ENCODE results near the gene CCT6A. TPM values are rescaled to one million over a fixed set of nuclear protein-coding genes. Genes with fewer than 3 reads are reported as not detected.
A peak's percentile ranks its signal among the peaks of the same experiment; 100 is the strongest.
"Not testable (repeated sequence)": the region's sequence is repeated elsewhere in the genome, so short reads cannot be mapped to it uniquely, and the experiment has no call there.

Gene CCT6A
- total RNA-seq, 1 donor from 2014 or later, result 174 TPM

DNA sequence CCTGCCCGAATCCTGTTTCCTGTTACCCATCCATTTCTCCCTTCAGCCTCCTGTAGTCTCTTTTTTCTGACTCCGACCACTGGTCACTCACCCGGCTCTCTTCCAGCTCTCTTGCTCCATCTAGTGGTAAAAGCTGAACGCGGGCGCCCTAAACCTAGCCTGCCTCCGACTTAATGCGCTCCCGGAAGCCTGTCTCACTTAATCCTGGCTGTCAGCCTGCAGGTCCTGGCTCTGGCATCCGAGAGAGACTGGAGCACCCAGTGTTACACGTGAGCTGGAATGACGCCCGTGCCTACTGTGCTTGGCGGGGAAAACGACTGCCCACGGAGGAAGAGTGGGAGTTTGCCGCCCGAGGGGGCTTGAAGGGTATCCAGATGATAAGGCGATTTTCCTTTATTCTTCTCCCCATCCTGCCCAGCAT is 22.8 kb downstream of the CCT6A start:
- peaks cover 12% of the 10 kb centered on the region for H3K4me1 Mint-ChIP-seq (ENCODE audit: unreplicated experiment)
- TF ChIP-seq, protein P1, sequence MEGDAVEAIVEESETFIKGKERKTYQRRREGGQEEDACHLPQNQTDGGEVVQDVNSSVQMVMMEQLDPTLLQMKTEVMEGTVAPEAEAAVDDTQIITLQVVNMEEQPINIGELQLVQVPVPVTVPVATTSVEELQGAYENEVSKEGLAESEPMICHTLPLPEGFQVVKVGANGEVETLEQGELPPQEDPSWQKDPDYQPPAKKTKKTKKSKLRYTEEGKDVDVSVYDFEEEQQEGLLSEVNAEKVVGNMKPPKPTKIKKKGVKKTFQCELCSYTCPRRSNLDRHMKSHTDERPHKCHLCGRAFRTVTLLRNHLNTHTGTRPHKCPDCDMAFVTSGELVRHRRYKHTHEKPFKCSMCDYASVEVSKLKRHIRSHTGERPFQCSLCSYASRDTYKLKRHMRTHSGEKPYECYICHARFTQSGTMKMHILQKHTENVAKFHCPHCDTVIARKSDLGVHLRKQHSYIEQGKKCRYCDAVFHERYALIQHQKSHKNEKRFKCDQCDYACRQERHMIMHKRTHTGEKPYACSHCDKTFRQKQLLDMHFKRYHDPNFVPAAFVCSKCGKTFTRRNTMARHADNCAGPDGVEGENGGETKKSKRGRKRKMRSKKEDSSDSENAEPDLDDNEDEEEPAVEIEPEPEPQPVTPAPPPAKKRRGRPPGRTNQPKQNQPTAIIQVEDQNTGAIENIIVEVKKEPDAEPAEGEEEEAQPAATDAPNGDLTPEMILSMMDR (IDR thresholded peaks at IDR 0.05; ENCODE audit: unreplicated experiment), result peak; percentile 84
- H3K4me3 Mint-ChIP-seq (ENCODE audit: unreplicated experiment), result peak overlapping the region; percentile 56
- no peaks in the 10 kb centered on the region for H3K9me3 Mint-ChIP-seq (ENCODE audit: unreplicated experiment)
- H3K27ac Mint-ChIP-seq (ENCODE audit: unreplicated experiment), result no peak overlapping the region
- DNase-seq (ENCODE audit: low spot score), result peak; percentile 86
- H3K36me3 Mint-ChIP-seq (ENCODE audit: low read depth, unreplicated experiment), result peaks cover 17% of the 10 kb centered on the region
- H3K27me3 Mint-ChIP-seq (ENCODE audit: unreplicated experiment), result no peaks in the 10 kb centered on the region

GRCh38 chr7:56077681-56078080 is 26.1 kb downstream of the CCT6A start:
- DNase-seq (ENCODE audit: low spot score), result no peak
- Mint-ChIP-seq H3K27ac (ENCODE audit: unreplicated experiment) (no peak overlapping the region), H3K4me3 (ENCODE audit: unreplicated experiment) (no peak overlapping the region), H3K4me1 (ENCODE audit: unreplicated experiment) (peaks cover 25% of the 10 kb centered on the region), H3K9me3 (ENCODE audit: unreplicated experiment) (no peaks in the 10 kb centered on the region), H3K27me3 (ENCODE audit: unreplicated experiment) (peaks cover 2% of the 10 kb centered on the region), H3K36me3 (ENCODE audit: low read depth, unreplicated experiment) (peaks cover 12% of the 10 kb centered on the region)
- TF ChIP-seq, protein P1 (IDR thresholded peaks at IDR 0.05; ENCODE audit: unreplicated experiment), result no peak

DNA sequence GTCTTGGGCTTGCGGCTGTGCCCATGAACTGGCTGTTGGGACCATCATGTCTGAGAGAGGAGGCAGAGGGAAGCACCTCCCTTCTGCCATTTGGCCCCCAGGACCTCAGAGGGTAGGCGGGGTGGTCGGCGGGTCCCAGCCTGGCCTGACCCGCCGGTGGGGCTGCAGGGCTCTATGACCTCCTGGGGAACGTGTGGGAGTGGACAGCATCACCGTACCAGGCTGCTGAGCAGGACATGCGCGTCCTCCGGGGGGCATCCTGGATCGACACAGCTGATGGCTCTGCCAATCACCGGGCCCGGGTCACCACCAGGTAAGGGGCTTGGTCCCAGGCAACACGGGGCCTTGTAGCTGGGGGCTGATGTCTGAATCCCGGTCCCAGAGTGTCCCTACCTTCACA is 26.6 kb downstream of the CCT6A start:
- TF ChIP-seq, protein P1 (IDR thresholded peaks at IDR 0.05; ENCODE audit: unreplicated experiment), result no peak
- no peak for DNase-seq (ENCODE audit: low spot score)
- H3K36me3 Mint-ChIP-seq (ENCODE audit: low read depth, unreplicated experiment), result peaks cover 8% of the 10 kb centered on the region

DNA sequence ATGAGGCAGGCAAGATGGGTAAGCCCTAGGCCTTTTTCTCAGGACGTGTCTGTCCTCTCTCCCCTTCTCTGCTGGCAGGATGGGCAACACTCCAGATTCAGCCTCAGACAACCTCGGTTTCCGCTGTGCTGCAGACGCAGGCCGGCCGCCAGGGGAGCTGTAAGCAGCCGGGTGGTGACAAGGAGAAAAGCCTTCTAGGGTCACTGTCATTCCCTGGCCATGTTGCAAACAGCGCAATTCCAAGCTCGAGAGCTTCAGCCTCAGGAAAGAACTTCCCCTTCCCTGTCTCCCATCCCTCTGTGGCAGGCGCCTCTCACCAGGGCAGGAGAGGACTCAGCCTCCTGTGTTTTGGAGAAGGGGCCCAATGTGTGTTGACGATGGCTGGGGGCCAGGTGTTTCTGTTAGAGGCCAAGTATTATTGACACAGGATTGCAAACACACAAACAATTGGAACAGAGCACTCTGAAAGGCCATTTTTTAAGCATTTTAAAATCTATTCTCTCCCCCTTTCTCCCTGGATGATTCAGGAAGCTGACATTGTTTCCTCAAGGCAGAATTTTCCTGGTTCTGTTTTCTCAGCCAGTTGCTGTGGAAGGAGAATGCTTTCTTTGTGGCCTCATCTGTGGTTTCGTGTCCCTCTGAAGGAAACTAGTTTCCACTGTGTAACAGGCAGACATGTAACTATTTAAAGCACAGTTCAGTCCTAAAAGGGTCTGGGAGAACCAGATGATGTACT is 28.1 kb downstream of the CCT6A start:
- Mint-ChIP-seq H3K4me3 (ENCODE audit: unreplicated experiment) (no peak overlapping the region), H3K9me3 (ENCODE audit: unreplicated experiment) (no peaks in the 10 kb centered on the region), H3K4me1 (ENCODE audit: unreplicated experiment) (peaks cover 22% of the 10 kb centered on the region), H3K27me3 (ENCODE audit: unreplicated experiment) (peaks cover 4% of the 10 kb centered on the region), H3K27ac (ENCODE audit: unreplicated experiment) (peak overlapping the region; percentile 95), H3K36me3 (ENCODE audit: low read depth, unreplicated experiment) (peaks cover 11% of the 10 kb centered on the region)
- peak; percentile 55 for DNase-seq (ENCODE audit: low spot score)
- TF ChIP-seq, protein P1 (IDR thresholded peaks at IDR 0.05; ENCODE audit: unreplicated experiment), result peak; percentile 36

More for the DNA sequence above, 26.6 kb downstream of the CCT6A start:
- H3K27ac Mint-ChIP-seq (ENCODE audit: unreplicated experiment), result no peak overlapping the region
- H3K27me3 Mint-ChIP-seq (ENCODE audit: unreplicated experiment), result peaks cover 2% of the 10 kb centered on the region
- H3K9me3 Mint-ChIP-seq (ENCODE audit: unreplicated experiment), result no peaks in the 10 kb centered on the region
- H3K4me1 Mint-ChIP-seq (ENCODE audit: unreplicated experiment), result peaks cover 25% of the 10 kb centered on the region
- no peak overlapping the region for H3K4me3 Mint-ChIP-seq (ENCODE audit: unreplicated experiment)

- DNase-seq (ENCODE audit: low spot score); H3K27me3 Mint-ChIP-seq (ENCODE audit: unreplicated experiment); H3K4me3 Mint-ChIP-seq (ENCODE audit: unreplicated experiment); H3K9me3 Mint-ChIP-seq (ENCODE audit: unreplicated experiment): not testable (repeated sequence)
- peaks cover 11% of the 10 kb centered on the region for H3K36me3 Mint-ChIP-seq (ENCODE audit: low read depth, unreplicated experiment)
- peaks cover 22% of the 10 kb centered on the region for H3K4me1 Mint-ChIP-seq (ENCODE audit: unreplicated experiment)
- H3K27ac Mint-ChIP-seq (ENCODE audit: unreplicated experiment), result peak overlapping the region; percentile 91
Observed at GRCh38 chr7:56080726-56081435, 29.3 kb downstream of the CCT6A start.

Data from endothelial cell (in vitro differentiated cells).